A549 (cell line): ENCODE measurements around the gene SCIN. TPM values are rescaled to one million over a fixed set of nuclear protein-coding genes. Genes with fewer than 3 reads are reported as not detected.

Source experiments
- ATAC-seq, 2 experiments: fragments of 200-7000 bp in 1 of 2; fragments of >200 bp in 1 of 2; cut with Nextera tagmentation in 1 of 2; cut with Tn5 transposase in 1 of 2; 3 replicates each; pipeline versions ENCODE4 v1.8.0 to v1.9.1; 2018 to 2020; ENCODE audit warnings: mild to moderate bottlenecking in 1 of 2, moderate library complexity in 1 of 2
- CTCF ChIA-PET: fragments of 300-600 bp; sonication (Branson Sonifier 250); formaldehyde crosslinking; extraction: SDS; loops from one replicate; lab custom pipeline; 2021; ENCODE audit warnings: antibody characterized with exemption, inconsistent platforms; lab: Yijun Ruan, JAX
- POLR2A ChIA-PET: fragments of 350-600 bp; formaldehyde crosslinking; extraction: SDS; loops from one replicate; lab custom pipeline; 2021; ENCODE audit warnings: antibody characterized with exemption, inconsistent platforms; lab: Yijun Ruan, JAX
- DNase-seq, 2 experiments: peaks; one replicate each; pipeline versions ENCODE4 v3.0.0 to v3.0.0-alpha.2; 2011 to 2016; ENCODE audit warnings: low read depth in 1 of 2, low spot score in 1 of 2
- FAIRE-seq: peaks from 2 replicates; lab custom pipeline; 2011; peaks lifted over from hg19 to GRCh38; lab: Jason Lieb, UNC
- H3K27ac ChIP-seq, 2 experiments: fragments of >200 bp; sonication (Bioruptor Twin); formaldehyde crosslinking; 3 replicates each; pipeline ENCODE4 v1.5.1; 2016 to 2017
- H3K4me1 ChIP-seq: fragments of >200 bp; sonication (Bioruptor Twin); formaldehyde crosslinking; 3 replicates; pipeline ENCODE4 v1.6.1; 2016
- H3K4me2 ChIP-seq: fragments of >200 bp; sonication (Bioruptor Twin); formaldehyde crosslinking; 3 replicates; pipeline ENCODE4 v1.6.1; 2016
- H3K4me3 ChIP-seq: fragments of >200 bp; sonication (Bioruptor Twin); formaldehyde crosslinking; 3 replicates; pipeline ENCODE4 v1.5.1; 2016
- H3K9me3 ChIP-seq: fragments of >200 bp; sonication (Bioruptor Twin); formaldehyde crosslinking; 3 replicates; pipeline ENCODE4 v1.6.1; 2016
- BHLHE40 ChIP-seq: IDR thresholded peaks from 2 replicates; pipeline ENCODE4 v1.6.1; 2012; ENCODE audit warnings: low read depth, low read length, inconsistent platforms
- CHD2 ChIP-seq: fragments of 150-350 bp; IDR thresholded peaks from 2 replicates; pipeline ENCODE4 v1.6.1; 2014; ENCODE audit warnings: low read length; ENCODE audit not compliant: partially characterized antibody
- CHD4 ChIP-seq: fragments of 200-600 bp; sonication (generic); IDR thresholded peaks from 2 replicates; pipeline ENCODE4 v1.6.1; 2016; ENCODE audit warnings: antibody characterized with exemption, mild to moderate bottlenecking, borderline replicate concordance
- EHF ChIP-seq: fragments of 250-450 bp; sonication (Bioruptor Pico); IDR thresholded peaks from 2 replicates; pipeline ENCODE4 v1.5.0; 2020; ENCODE audit warnings: mild to moderate bottlenecking
- EHMT2 ChIP-seq: fragments of 200-600 bp; sonication (generic); IDR thresholded peaks from 2 replicates; pipeline ENCODE4 v1.6.1; 2016; ENCODE audit warnings: antibody characterized with exemption, low read depth, mild to moderate bottlenecking, moderate library complexity
- ESRRA ChIP-seq: fragments of 150-350 bp; IDR thresholded peaks from 2 replicates; pipeline ENCODE4 v1.6.1; 2014; ENCODE audit warnings: mild to moderate bottlenecking, low read length, borderline replicate concordance
- FOSL2 ChIP-seq, 2 experiments: fragments of 450-650 bp in 1 of 2; fragments of >200 bp in 1 of 2; sonication (Bioruptor Twin) in 1 of 2; formaldehyde crosslinking; IDR thresholded peaks; 2 replicates each; pipeline versions ENCODE4 v1.5.0 to v1.6.1; 2016 to 2020; ENCODE audit warnings: mild to moderate bottlenecking in 1 of 2, moderate library complexity in 1 of 2
- GATA3 ChIP-seq: IDR thresholded peaks from 2 replicates; pipeline ENCODE4 v1.6.1; 2012; ENCODE audit warnings: borderline replicate concordance
- HDAC2 ChIP-seq: fragments of 200-600 bp; sonication (generic); IDR thresholded peaks from 2 replicates; pipeline ENCODE4 v1.6.1; 2016
- HEYL ChIP-seq: fragments of 250-450 bp; sonication (Bioruptor Pico); IDR thresholded peaks from 2 replicates; pipeline ENCODE4 v1.8.0; 2021; ENCODE audit warnings: mild to moderate bottlenecking, moderate library complexity
- HOXA7 ChIP-seq: fragments of 250-450 bp; sonication (Bioruptor Pico); IDR thresholded peaks from 2 replicates; pipeline ENCODE4 v1.5.0; 2020; ENCODE audit warnings: mild to moderate bottlenecking, moderate library complexity
- HOXB13 ChIP-seq: fragments of 250-450 bp; sonication (Bioruptor Pico); IDR thresholded peaks from 2 replicates; pipeline ENCODE4 v1.5.0; 2020; ENCODE audit warnings: low read depth, mild to moderate bottlenecking, moderate library complexity
- MAFK ChIP-seq: fragments of 450-650 bp; IDR thresholded peaks from 2 replicates; pipeline ENCODE4 v1.6.1; 2014; ENCODE audit not compliant: partially characterized antibody
- MAZ ChIP-seq: fragments of 150-350 bp; IDR thresholded peaks from 2 replicates; pipeline ENCODE4 v1.6.1; 2014; ENCODE audit warnings: antibody characterized with exemption, low read depth, low read length, borderline replicate concordance
- MYC ChIP-seq: IDR thresholded peaks from 2 replicates; pipeline ENCODE4 v1.6.1; 2012; ENCODE audit warnings: mild to moderate bottlenecking, inconsistent platforms, low read length, improper control_type of control experiment, borderline replicate concordance
- NFE2L2 ChIP-seq: fragments of 150-350 bp; conservative IDR thresholded peaks from 2 replicates; pipeline ENCODE4 v1.6.1; 2014; ENCODE audit warnings: low read length
- PHF8 ChIP-seq: fragments of 200-600 bp; sonication (generic); IDR thresholded peaks from 2 replicates; pipeline ENCODE4 v1.6.1; 2016; ENCODE audit warnings: low read depth, mild to moderate bottlenecking, antibody characterized with exemption, moderate library complexity, borderline replicate concordance
- POLR2A ChIP-seq: IDR thresholded peaks from 2 replicates; pipeline ENCODE4 v1.6.1; 2012; ENCODE audit warnings: mild to moderate bottlenecking, low read length
- RAD21 ChIP-seq, 2 experiments: fragments of >200 bp in 1 of 2; sonication (Bioruptor Twin) in 1 of 2; formaldehyde crosslinking in 1 of 2; IDR thresholded peaks in 1 of 2; conservative IDR thresholded peaks in 1 of 2; 2 replicates in 1 of 2; 3 replicates in 1 of 2; pipeline ENCODE4 v1.6.1; 2012 to 2018; ENCODE audit warnings: inconsistent platforms in 1 of 2
- RCOR1 ChIP-seq: fragments of 150-350 bp; IDR thresholded peaks from 2 replicates; pipeline ENCODE4 v1.6.1; 2014; ENCODE audit warnings: antibody characterized with exemption, low read length, low read depth
- RFX5 ChIP-seq: fragments of 450-650 bp; IDR thresholded peaks from 2 replicates; pipeline ENCODE4 v1.7.1; 2014; ENCODE audit warnings: antibody characterized with exemption, mild to moderate bottlenecking, moderate library complexity
- SMC3 ChIP-seq: fragments of >200 bp; sonication (Bioruptor Twin); formaldehyde crosslinking; IDR thresholded peaks from 3 replicates; pipeline ENCODE4 v1.6.1; 2018; ENCODE audit warnings: inconsistent platforms
- SREBF2 ChIP-seq: fragments of 450-650 bp; IDR thresholded peaks from 2 replicates; pipeline ENCODE4 v1.6.1; 2014; ENCODE audit warnings: mild to moderate bottlenecking, moderate library complexity
- TP53 ChIP-seq: fragments of 250-450 bp; sonication (Bioruptor Pico); IDR thresholded peaks from 2 replicates; pipeline ENCODE4 v1.5.0; 2021; ENCODE audit warnings: mild to moderate bottlenecking, moderate library complexity
- ZC3H11A ChIP-seq: fragments of 450-650 bp; IDR thresholded peaks from 2 replicates; pipeline ENCODE4 v1.6.1; 2014; ENCODE audit warnings: antibody characterized with exemption, mild to moderate bottlenecking
- ZFP36 ChIP-seq: fragments of 450-650 bp; IDR thresholded peaks from 2 replicates; pipeline ENCODE4 v1.6.1; 2014; ENCODE audit warnings: borderline replicate concordance; ENCODE audit not compliant: partially characterized antibody
- ZNF302 ChIP-seq: fragments of 250-450 bp; sonication (Bioruptor Pico); IDR thresholded peaks from 2 replicates; pipeline ENCODE4 v1.9.0; 2021; ENCODE audit warnings: inconsistent platforms, mild to moderate bottlenecking, moderate library complexity
- WGBS: methylation state at CpG from one replicate; pipeline ENCODE4 v1.1.6; 2017; ENCODE audit errors: missing lambda C conversion rate; 5-methylcytosine and 5-hydroxymethylcytosine counted together
- polyA plus RNA-seq, 4 experiments: library from polyadenylated mRNA; depleted of rRNA in 3 of 4; stranded (reverse); fragments of >200 nt; fragmentation: RNase III in 1 of 4; extraction: RNeasy Plus Mini Kit Qiagen cat#74134 plus additional on column Dnase treatment in 1 of 4; gene quantifications; 2 replicates in 3 of 4; 3 replicates in 1 of 4; pipeline ENCODE4 v1.2.3, GENCODE V29; 2011 to 2017
- TF ChIP-seq, protein P1 (sequence below): IDR thresholded peaks from 2 replicates; pipeline ENCODE4 v1.6.1; 2012
- TF ChIP-seq, protein P2 (sequence below): fragments of 250-450 bp; sonication (Bioruptor Pico); IDR thresholded peaks from 2 replicates; pipeline ENCODE4 v1.5.0; 2021; ENCODE audit warnings: mild to moderate bottlenecking, moderate library complexity, borderline replicate concordance
- TF ChIP-seq, protein P3 (sequence below): fragments of >200 bp; sonication (Bioruptor Twin); formaldehyde crosslinking; IDR thresholded peaks from 3 replicates; pipeline ENCODE4 v1.5.1; 2016
- TF ChIP-seq, protein P4 (sequence below): fragments of 250-450 bp; sonication (Bioruptor Pico); IDR thresholded peaks from 2 replicates; pipeline ENCODE4 v1.5.0; 2020; ENCODE audit warnings: low read depth, mild to moderate bottlenecking, moderate library complexity

The SCIN gene
- polyA plus RNA-seq, 2 of the 4 experiments (the other 2 are of a cell fraction): 0.05 to 0.27 TPM

DNA sequence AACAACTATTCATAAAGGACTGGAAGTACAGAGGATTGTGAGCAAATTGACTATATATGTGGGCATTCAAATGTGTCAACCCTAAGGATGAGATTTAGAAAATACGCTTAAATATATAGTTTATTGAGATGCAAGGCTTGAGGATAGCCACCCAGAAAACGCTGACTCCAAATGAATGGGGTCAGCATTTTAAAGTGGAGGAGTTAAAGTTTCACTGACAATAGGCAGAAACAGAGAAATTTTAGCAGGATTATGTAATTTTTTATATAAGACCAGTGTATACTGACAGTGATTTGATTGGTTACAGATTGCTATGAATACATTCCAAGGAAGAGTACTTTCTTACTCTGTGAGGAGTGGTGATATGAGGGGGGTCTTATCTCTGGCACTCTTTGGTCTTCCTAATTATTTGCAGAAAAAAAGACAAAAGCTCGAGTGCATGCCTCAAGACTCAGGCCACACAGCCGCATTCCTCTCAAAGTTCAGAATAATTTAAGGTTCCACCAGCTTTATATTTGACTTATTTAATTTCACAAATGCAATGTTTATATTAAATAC is 78.3 kb downstream of the SCIN start:
- CTCF ChIA-PET: interaction anchor here (0.9 to 1.7 kb wide), 4 partner anchors 10 to 39 kb away, joined by 3 to 15 read pairs (median 6); partner anchors contain the start of gene ARL4A
- Histone ChIP-seq H3K4me2 (peak overlapping the region; percentile 8; the same call in 2 of the 3 replicates), H3K9me3 (no peaks in the 10 kb centered on the region), H3K4me3 (no peak overlapping the region), H3K27ac (peak overlapping the region; percentile 68 to 84), H3K4me1 (peaks cover 62% of the 10 kb centered on the region)
- POLR2A ChIA-PET: no interaction called here
- no peak for FAIRE-seq
- TF ChIP-seq EHF: no peak
- TF ChIP-seq, protein P1, sequence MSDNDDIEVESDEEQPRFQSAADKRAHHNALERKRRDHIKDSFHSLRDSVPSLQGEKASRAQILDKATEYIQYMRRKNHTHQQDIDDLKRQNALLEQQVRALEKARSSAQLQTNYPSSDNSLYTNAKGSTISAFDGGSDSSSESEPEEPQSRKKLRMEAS: no peak
- TF ChIP-seq MAFK: peak; percentile 44
- no peak for DNase-seq
- WGBS: 78% methylated on average over 4 of the region's 4 CpGs
- no peak for ATAC-seq

DNA sequence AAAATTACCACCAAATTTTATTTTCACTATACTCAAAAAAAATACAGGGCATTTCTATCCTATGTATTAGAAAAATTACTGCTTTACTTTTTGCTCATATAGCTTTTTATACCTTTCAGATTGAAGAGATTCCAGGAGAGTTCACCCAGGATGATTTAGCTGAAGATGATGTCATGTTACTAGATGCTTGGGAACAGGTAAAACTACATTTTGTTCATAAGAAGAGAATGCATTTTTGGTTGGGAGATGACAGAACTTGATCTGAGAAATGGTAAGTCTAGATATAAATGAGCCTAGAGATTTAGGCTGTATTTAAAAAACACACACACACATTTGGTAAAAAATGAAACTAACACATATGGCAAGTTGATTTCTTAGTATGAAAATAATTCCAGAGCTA is 78.8 kb downstream of the SCIN start:
- TF ChIP-seq MYC: no peak
- no peak for TF ChIP-seq ZC3H11A
- no peak for TF ChIP-seq TP53 (CRISPR knock-in tag)
- no peak for TF ChIP-seq GATA3
- TF ChIP-seq HDAC2: no peak
- TF ChIP-seq MAZ: no peak
- TF ChIP-seq ZFP36: no peak
- TF ChIP-seq CHD2: no peak
- no peak for TF ChIP-seq HEYL (CRISPR knock-in tag)
- no peak for TF ChIP-seq EHMT2
- TF ChIP-seq CHD4: no peak
- TF ChIP-seq BHLHE40: no peak
- no peak for TF ChIP-seq POLR2A
- TF ChIP-seq RFX5: no peak
- TF ChIP-seq, protein P2, sequence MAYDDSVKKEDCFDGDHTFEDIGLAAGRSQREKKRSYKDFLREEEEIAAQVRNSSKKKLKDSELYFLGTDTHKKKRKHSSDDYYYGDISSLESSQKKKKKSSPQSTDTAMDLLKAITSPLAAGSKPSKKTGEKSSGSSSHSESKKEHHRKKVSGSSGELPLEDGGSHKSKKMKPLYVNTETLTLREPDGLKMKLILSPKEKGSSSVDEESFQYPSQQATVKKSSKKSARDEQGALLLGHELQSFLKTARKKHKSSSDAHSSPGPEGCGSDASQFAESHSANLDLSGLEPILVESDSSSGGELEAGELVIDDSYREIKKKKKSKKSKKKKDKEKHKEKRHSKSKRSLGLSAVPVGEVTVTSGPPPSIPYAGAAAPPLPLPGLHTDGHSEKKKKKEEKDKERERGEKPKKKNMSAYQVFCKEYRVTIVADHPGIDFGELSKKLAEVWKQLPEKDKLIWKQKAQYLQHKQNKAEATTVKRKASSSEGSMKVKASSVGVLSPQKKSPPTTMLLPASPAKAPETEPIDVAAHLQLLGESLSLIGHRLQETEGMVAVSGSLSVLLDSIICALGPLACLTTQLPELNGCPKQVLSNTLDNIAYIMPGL (CRISPR knock-in tag): no peak
- ATAC-seq (no peak), DNase-seq (no peak), FAIRE-seq (no peak)
- Histone ChIP-seq H3K4me3 (no peak overlapping the region), H3K9me3 (no peaks in the 10 kb centered on the region), H3K27ac (peak overlapping the region in 1 of 2 experiments; percentile 68; a peak in 2 of 6 replicates), H3K4me1 (peaks cover 64% of the 10 kb centered on the region), H3K4me2 (peak overlapping the region; percentile 8; the same call in 1 of the 3 replicates)
- CTCF ChIA-PET: interaction anchor here (0.9 to 1.4 kb wide), 4 partner anchors 11 to 38 kb away, joined by 3 to 8 read pairs (median 4); partner anchors contain the start of gene ARL4A
- POLR2A ChIA-PET: no interaction called here

DNA sequence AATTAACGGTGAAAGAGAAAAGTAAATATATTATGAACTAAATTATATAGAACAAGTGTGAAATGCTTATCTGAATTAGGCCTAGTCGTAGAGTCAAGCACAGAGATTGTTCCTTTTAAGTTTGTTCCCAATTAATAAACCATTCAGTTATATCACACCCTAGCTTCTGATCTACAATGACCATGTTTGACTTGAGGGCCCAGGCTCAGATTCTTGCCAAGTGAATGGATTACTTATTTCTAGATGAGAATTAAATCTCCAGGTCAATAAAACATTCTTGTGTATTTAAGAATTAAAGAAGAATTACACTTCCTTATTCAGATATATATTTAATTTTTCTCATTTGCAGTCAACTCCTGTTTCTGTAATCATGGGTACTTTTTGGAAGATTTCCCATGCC is 79.6 kb downstream of the SCIN start:
- Histone ChIP-seq H3K4me2 (peak overlapping the region; percentile 1; the same call in 1 of the 3 replicates), H3K4me1 (peaks cover 64% of the 10 kb centered on the region), H3K27ac (peak overlapping the region; percentile 32 to 68; a peak in 3 of 6 replicates), H3K9me3 (no peaks in the 10 kb centered on the region), H3K4me3 (no peak overlapping the region)
- DNase-seq: no peak
- no peak for ATAC-seq
- ChIA-PET POLR2A (no interaction called here), CTCF (interaction anchor here (1.3 to 1.4 kb wide), 2 partner anchors 26 to 37 kb away, joined by 3 read pairs; partner anchors contain the start of gene ARL4A)
- TF ChIP-seq HOXB13 (CRISPR knock-in tag) (no peak), HOXA7 (CRISPR knock-in tag) (no peak), EHMT2 (no peak), RAD21 (conservative IDR thresholded peaks at IDR 0.05 in 1 of 2, IDR thresholded peaks at IDR 0.05 in 1 of 2) (no peak), PHF8 (no peak), ZNF302 (CRISPR knock-in tag) (no peak), NFE2L2 (no peak), HDAC2 (no peak), RCOR1 (no peak), SREBF2 (no peak), CHD2 (no peak), FOSL2 (IDR thresholded peaks at IDR 0.05) (no peak), FOSL2 (CRISPR knock-in tag; IDR thresholded peaks at IDR 0.05) (no peak), TP53 (CRISPR knock-in tag) (no peak), ESRRA (no peak), SMC3 (no peak)
- TF ChIP-seq, protein P3, sequence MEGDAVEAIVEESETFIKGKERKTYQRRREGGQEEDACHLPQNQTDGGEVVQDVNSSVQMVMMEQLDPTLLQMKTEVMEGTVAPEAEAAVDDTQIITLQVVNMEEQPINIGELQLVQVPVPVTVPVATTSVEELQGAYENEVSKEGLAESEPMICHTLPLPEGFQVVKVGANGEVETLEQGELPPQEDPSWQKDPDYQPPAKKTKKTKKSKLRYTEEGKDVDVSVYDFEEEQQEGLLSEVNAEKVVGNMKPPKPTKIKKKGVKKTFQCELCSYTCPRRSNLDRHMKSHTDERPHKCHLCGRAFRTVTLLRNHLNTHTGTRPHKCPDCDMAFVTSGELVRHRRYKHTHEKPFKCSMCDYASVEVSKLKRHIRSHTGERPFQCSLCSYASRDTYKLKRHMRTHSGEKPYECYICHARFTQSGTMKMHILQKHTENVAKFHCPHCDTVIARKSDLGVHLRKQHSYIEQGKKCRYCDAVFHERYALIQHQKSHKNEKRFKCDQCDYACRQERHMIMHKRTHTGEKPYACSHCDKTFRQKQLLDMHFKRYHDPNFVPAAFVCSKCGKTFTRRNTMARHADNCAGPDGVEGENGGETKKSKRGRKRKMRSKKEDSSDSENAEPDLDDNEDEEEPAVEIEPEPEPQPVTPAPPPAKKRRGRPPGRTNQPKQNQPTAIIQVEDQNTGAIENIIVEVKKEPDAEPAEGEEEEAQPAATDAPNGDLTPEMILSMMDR: no peak
- TF ChIP-seq, protein P4, sequence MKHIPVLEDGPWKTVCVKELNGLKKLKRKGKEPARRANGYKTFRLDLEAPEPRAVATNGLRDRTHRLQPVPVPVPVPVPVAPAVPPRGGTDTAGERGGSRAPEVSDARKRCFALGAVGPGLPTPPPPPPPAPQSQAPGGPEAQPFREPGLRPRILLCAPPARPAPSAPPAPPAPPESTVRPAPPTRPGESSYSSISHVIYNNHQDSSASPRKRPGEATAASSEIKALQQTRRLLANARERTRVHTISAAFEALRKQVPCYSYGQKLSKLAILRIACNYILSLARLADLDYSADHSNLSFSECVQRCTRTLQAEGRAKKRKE: no peak
- FAIRE-seq: no peak
- WGBS: 62% methylated on average over 2 of the region's 2 CpGs
